ENCODE results near the gene SRGAP3. TPM values are rescaled to one million over a fixed set of nuclear protein-coding genes. Genes with fewer than 3 reads are reported as not detected.

SRGAP3 gene
- total and polyA plus RNA-seq, 10 of the 15 experiments (the other 5 are each of a cell fraction or from before 2014, with no cell fraction given): 0.32 to 1.7 (median 0.99) TPM

DNA sequence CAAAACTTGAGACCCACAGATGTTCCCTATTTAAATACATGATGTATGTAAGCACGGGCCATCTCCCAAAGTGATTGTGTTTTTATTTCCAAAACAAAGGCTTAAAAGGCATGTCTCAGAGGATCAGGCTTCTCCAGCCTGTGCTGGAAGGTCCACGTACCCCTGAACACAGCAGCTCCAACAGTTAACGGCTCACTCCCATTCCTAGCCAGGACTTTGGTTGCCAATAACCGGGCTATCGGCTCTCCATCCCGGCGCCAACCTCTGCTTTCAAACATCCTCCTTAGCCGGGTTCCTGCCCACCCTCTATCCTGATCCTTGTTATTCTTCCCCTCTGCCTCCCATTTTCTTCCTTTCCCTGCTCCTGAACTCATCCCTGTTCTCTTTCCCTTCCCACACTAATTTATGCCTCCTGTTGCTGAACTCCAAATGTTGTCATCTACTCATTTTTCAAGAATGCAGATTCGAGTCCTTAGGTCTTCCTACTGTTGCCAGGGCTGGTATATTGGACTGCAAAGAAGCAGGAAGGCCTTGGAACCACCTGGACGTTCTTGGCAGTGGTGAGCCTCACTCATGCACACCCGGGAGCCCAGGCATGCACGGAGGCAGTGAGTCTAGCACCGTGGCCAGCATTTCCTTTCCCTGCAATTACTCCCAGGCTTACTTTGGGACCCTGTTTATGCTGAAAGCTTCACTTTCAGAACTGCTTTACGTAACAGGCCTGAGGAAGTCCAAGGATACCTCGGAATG lies 157.8 kb downstream of the SRGAP3 start:
- ChIA-PET RAD21 (ENCODE audit: unreplicated experiment) (no interaction called here), POLR2A (no interaction called here), CTCF (interaction anchor here (2.4 kb wide), 1 partner anchor 211 kb away, joined by 7 read pairs; no protein-coding TSS in a partner anchor), SMC1A (ENCODE audit: uncharacterized antibody, unreplicated experiment) (no interaction called here)
- no peak for ATAC-seq
- H3K9me3 ChIP-seq (replicated peaks; ENCODE audit: control insufficient read depth, insufficient read depth, low read length): no peaks in the 10 kb centered on the region
- in situ Hi-C loops (cut with MboI) (no loop called here), intact Hi-C loops (cut with micrococcal nuclease; ENCODE audit: unreplicated experiment) (no loop called here)
- no peaks in the 10 kb centered on the region for H4K20me1 ChIP-seq (ENCODE audit: control insufficient read depth, insufficient read depth)
- H3K4me3 ChIP-seq: no peak overlapping the region
- TF ChIP-seq WRNIP1 (IDR thresholded peaks at IDR 0.05; ENCODE audit: borderline replicate concordance, low read depth, low read length): no peak
- H2AFZ ChIP-seq (ENCODE audit: control insufficient read depth, low read depth, low read length): no peak overlapping the region
- H3K36me3 ChIP-seq (ENCODE audit: control insufficient read depth in 2 of 2, insufficient read depth in 2 of 2, low read length in 1 of 2): no peaks in the 10 kb centered on the region
- H3K79me2 ChIP-seq (ENCODE audit: control insufficient read depth, insufficient read depth, low read length): no peaks in the 10 kb centered on the region
- WGBS (ENCODE audit: insufficient coverage, insufficient replicate concordance, low lambda C conversion rate, missing lambda C conversion rate): 38% methylated on average over 15 of the region's 15 CpGs
- no peak for FAIRE-seq
- no peak overlapping the region for H3K9ac ChIP-seq (ENCODE audit: control insufficient read depth, insufficient read depth, low read length)
- no TSS peak for BruUV-seq (replicated peaks)
- H3K4me2 ChIP-seq (ENCODE audit: control insufficient read depth, insufficient read depth): no peak overlapping the region
- no peak for DNase-seq (ENCODE audit: low read depth, low spot score)
- H3K27ac ChIP-seq (ENCODE audit: control insufficient read depth, insufficient read depth): no peak overlapping the region
- no peaks in the 10 kb centered on the region; a peak in 1 of 4 replicates for H3K27me3 ChIP-seq (replicated peaks in 1 of 2; ENCODE audit: control insufficient read depth in 2 of 2, insufficient read depth in 2 of 2, low read length in 1 of 2)
- no peaks in the 10 kb centered on the region for H3K4me1 ChIP-seq (ENCODE audit: control insufficient read depth, insufficient read depth, low read length)

DNA sequence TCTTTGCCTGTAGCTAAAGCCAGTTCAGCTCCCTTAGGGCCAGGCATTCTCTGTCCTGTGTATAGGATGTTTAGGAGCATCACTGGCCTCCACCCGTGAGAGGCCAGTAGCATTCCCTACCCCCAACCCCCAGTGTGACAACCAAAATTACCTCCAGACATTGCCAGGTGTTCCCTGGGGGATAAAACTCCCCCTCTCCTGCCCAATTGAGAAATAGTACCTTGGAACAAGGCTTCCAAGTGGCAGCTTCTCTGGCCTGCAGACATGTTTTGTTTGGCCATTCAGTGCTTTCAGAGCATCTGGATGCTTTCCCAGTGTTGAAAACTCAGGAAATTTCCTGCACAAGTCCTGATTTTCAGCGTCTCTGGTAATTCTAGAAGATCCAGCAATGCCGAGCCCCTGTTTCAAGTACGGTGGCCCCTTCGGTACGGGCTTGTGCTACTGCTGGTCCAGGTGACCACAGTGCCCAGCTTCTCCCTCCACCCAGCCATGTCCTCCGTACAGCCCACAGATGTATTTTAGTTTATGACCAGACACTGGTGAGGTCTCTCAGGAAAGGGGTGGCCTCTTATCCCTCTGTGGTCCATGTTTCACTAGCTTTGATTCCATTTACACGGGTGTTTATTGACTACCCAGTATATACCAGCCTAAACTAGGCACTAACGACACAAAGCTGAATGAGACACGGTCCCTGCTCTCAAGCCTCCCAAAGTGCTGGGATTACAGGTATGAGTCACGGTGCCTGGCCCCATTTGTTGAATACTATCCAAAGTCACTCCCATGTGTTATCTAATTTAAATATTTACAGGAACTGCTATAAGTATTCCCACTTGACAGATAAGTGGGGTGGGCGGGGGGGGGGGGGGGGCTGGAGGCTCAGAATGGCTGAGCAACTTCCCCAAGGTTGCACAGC lies 160.7 kb downstream of the SRGAP3 start:
- no TSS peak for BruUV-seq (replicated peaks)
- POLR2A ChIA-PET: no interaction called here
- WGBS (ENCODE audit: insufficient coverage, insufficient replicate concordance, low lambda C conversion rate, missing lambda C conversion rate): 53% methylated on average over 12 of the region's 12 CpGs
- Histone ChIP-seq H3K36me3 (ENCODE audit: control insufficient read depth in 2 of 2, insufficient read depth in 2 of 2, low read length in 1 of 2) (no peaks in the 10 kb centered on the region), H2AFZ (ENCODE audit: control insufficient read depth, low read depth, low read length) (no peak overlapping the region), H3K27ac (ENCODE audit: control insufficient read depth, insufficient read depth) (no peak overlapping the region), H3K79me2 (ENCODE audit: control insufficient read depth, insufficient read depth, low read length) (no peaks in the 10 kb centered on the region), H3K9me3 (replicated peaks; ENCODE audit: control insufficient read depth, insufficient read depth, low read length) (no peaks in the 10 kb centered on the region; the same call in 2 of the 3 replicates), H3K4me2 (ENCODE audit: control insufficient read depth, insufficient read depth) (no peak overlapping the region), H4K20me1 (ENCODE audit: control insufficient read depth, insufficient read depth) (no peaks in the 10 kb centered on the region), H3K4me3 (no peak overlapping the region), H3K9ac (ENCODE audit: control insufficient read depth, insufficient read depth, low read length) (no peak overlapping the region), H3K27me3 (replicated peaks in 1 of 2; ENCODE audit: control insufficient read depth in 2 of 2, insufficient read depth in 2 of 2, low read length in 1 of 2) (no peaks in the 10 kb centered on the region; a peak in 1 of 4 replicates), H3K4me1 (ENCODE audit: control insufficient read depth, insufficient read depth, low read length) (no peaks in the 10 kb centered on the region)
- no peak for FAIRE-seq
- RAD21 ChIA-PET (ENCODE audit: unreplicated experiment): no interaction called here
- in situ Hi-C loops (cut with MboI): no loop called here
- intact Hi-C loops (cut with micrococcal nuclease; ENCODE audit: unreplicated experiment): no loop called here
- SMC1A ChIA-PET (ENCODE audit: uncharacterized antibody, unreplicated experiment): no interaction called here
- ATAC-seq: no peak
- TF ChIP-seq JUNB (IDR thresholded peaks at IDR 0.05) (no peak), TBL1XR1 (IDR thresholded peaks at IDR 0.05; ENCODE audit: low read depth, low read length) (no peak)
- TF ChIP-seq, protein P1, sequence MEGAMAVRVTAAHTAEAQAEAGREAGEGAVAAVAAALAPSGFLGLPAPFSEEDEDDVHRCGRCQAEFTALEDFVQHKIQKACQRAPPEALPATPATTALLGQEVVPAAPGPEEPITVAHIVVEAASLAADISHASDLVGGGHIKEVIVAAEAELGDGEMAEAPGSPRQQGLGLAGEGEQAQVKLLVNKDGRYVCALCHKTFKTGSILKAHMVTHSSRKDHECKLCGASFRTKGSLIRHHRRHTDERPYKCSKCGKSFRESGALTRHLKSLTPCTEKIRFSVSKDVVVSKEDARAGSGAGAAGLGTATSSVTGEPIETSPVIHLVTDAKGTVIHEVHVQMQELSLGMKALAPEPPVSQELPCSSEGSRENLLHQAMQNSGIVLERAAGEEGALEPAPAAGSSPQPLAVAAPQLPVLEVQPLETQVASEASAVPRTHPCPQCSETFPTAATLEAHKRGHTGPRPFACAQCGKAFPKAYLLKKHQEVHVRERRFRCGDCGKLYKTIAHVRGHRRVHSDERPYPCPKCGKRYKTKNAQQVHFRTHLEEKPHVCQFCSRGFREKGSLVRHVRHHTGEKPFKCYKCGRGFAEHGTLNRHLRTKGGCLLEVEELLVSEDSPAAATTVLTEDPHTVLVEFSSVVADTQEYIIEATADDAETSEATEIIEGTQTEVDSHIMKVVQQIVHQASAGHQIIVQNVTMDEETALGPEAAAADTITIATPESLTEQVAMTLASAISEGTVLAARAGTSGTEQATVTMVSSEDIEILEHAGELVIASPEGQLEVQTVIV (IDR thresholded peaks at IDR 0.05; ENCODE audit: borderline replicate concordance, partially characterized antibody): no peak
- CTCF ChIA-PET: interaction anchor here (0.6 to 2.4 kb wide), 2 partner anchors 214 to 265 kb away, joined by 3 to 7 read pairs; no protein-coding TSS in a partner anchor
- no peak for DNase-seq (ENCODE audit: low read depth, low spot score)
